ENCODE measurements around the gene SLC9A8.

The SLC9A8 gene

GRCh38 chr20:49919461-49919860 lies 106.8 kb downstream of the SLC9A8 start:
- no peak for DNase-seq

- no peak for DNase-seq
These were observed 111.6 kb downstream of the SLC9A8 start for GRCh38 chr20:49924247-49924646.

GRCh38 chr20:49925901-49926454 lies 113.3 kb downstream of the SLC9A8 start:
- DNase-seq, result no peak

GRCh38 chr20:49928411-49929141 lies 115.9 kb downstream of the SLC9A8 start:
- DNase-seq, result peak; percentile 81

GRCh38 chr20:49929142-49929494 lies 116.5 kb downstream of the SLC9A8 start:
- no peak for DNase-seq

- DNase-seq, result no peak
These were observed 123.1 kb downstream of the SLC9A8 start for GRCh38 chr20:49935746-49936152.

GRCh38 chr20:49936153-49937026 lies 123.8 kb downstream of the SLC9A8 start, which contains the start of gene RNF114:
RNF114 (plus strand) TSS chr20:49936397; CDS start chr20:49936413, 16 bp downstream.
- DNase-seq, result peak; percentile 91

GRCh38 chr20:49937027-49937929 lies 124.7 kb downstream of the SLC9A8 start:
- no peak for DNase-seq

GRCh38 chr20:49938173-49939163 lies 125.8 kb downstream of the SLC9A8 start:
- DNase-seq, result no peak

- DNase-seq, result no peak
These were observed 128.8 kb downstream of the SLC9A8 start for GRCh38 chr20:49941456-49941855.

Data from activated CD8-positive, alpha-beta memory T cell treated with anti-CD3 and anti-CD28 coated beads, Interleukin-2, amount 50 U/mL, for 4 hours (primary cell).